Upper lobe of left lung (tissue), 6 donors: ENCODE results near the gene NIM1K. TPM values are rescaled to one million over a fixed set of nuclear protein-coding genes. Genes with fewer than 3 reads are reported as not detected.

Experiments used
- ATAC-seq, 2 donors: fragments of 200-7000 bp; cut with Tn5 transposase; one replicate each; pipeline ENCODE4 v1.9.1; 2022; ENCODE audit warnings: mild to moderate bottlenecking in 2 of 2, moderate library complexity in 2 of 2; ENCODE audit not compliant: low FRiP score in 2 of 2
- DNase-seq, 2 donors: peaks; one replicate each; pipeline ENCODE4 v3.0.0-alpha.2; 2019 to 2020
- H3K27ac ChIP-seq, 4 donors: fragments of 200-600 bp; sonication (generic); one replicate each; pipeline ENCODE4 v1.5.1; 2016 to 2019
- H3K27me3 ChIP-seq, 4 donors: fragments of 200-600 bp; sonication (generic); one replicate each; pipeline ENCODE4 v1.5.1; 2017 to 2019
- H3K36me3 ChIP-seq, 4 donors: fragments of 200-600 bp; sonication (generic); one replicate each; pipeline ENCODE4 v1.5.1; 2016 to 2019
- H3K4me1 ChIP-seq, 4 donors: fragments of 200-600 bp; sonication (generic); one replicate each; pipeline ENCODE4 v1.5.1; 2018 to 2019
- H3K4me3 ChIP-seq, 4 donors: fragments of 200-600 bp; sonication (generic); one replicate each; pipeline ENCODE4 v1.5.1; 2017 to 2019; ENCODE audit warnings: mild to moderate bottlenecking in 2 of 4, moderate library complexity in 1 of 4
- H3K9me3 ChIP-seq, 4 donors: fragments of 200-600 bp; sonication (generic); one replicate each; pipeline ENCODE4 v1.5.1; 2018 to 2019
- CTCF ChIP-seq, 6 experiments: fragments of 450-650 bp in 4 of 6; fragments of 200-600 bp in 2 of 6; sonication (generic) in 2 of 6; IDR thresholded peaks; one replicate each; pipeline ENCODE4 v1.5.1; 2016 to 2019; ENCODE audit warnings: antibody characterized with exemption in 6 of 6
- EP300 ChIP-seq, 4 donors: sonication (generic); formaldehyde crosslinking; IDR thresholded peaks; one replicate each; pipeline ENCODE4 v1.5.1; 2017; ENCODE audit warnings: antibody characterized with exemption in 4 of 4, control low read depth in 2 of 4
- POLR2A ChIP-seq, 4 donors: fragments of 450-650 bp; IDR thresholded peaks; one replicate each; pipeline ENCODE4 v1.5.1; 2016 to 2017; ENCODE audit warnings: antibody characterized with exemption in 4 of 4, mild to moderate bottlenecking in 2 of 4
- POLR2AphosphoS5 ChIP-seq, 2 donors: sonication (generic); formaldehyde crosslinking; IDR thresholded peaks; one replicate each; pipeline ENCODE4 v1.5.1; 2017; ENCODE audit warnings: antibody characterized with exemption in 2 of 2
- WGBS, 2 donors: methylation state at CpG; one replicate each; pipeline ENCODE4 v1.1.5; 2017 to 2018; 5-methylcytosine and 5-hydroxymethylcytosine counted together
- total RNA-seq, 6 donors: library from RNA; depleted of rRNA in 4 of 6; stranded (reverse); fragments of >200 nt in 4 of 6; gene quantifications; one replicate each; pipeline versions ENCODE4 v1.1.0 to v1.2.1, GENCODE V29; 2016 to 2021
- donor health status: DM: no; HTN: no; CAD: no; lungs with moderate emphysema.
- donor health status: DM: no; HTN: yes; CAD: no; lungs with severe emphysema.

Gene NIM1K
- total RNA-seq: 10 to 100 TPM in 1 of 6 donors, 1 to 10 TPM in 5; 1.8 to 29.3 (median 4.6) TPM

GRCh38 chr5:43191740-43192557 lies at the start of gene NIM1K:
Gene NIM1K (plus strand): TSS chr5:43192225. CDS start chr5:43245776, 53,551 bp downstream.
- H3K4me3 ChIP-seq: peak within 1 kb of the TSS; percentile 44 to 60 (median 54)
- H3K27me3 ChIP-seq: peaks cover 0 to 9% (median 2%) of the 10 kb centered on the region in 4 donors
- TF ChIP-seq POLR2A (IDR thresholded peaks at IDR 0.05): peak in 1 of 4 donors; percentile 65
- no peak for TF ChIP-seq POLR2AphosphoS5 (IDR thresholded peaks at IDR 0.05)
- no peaks in the 10 kb centered on the region for H3K36me3 ChIP-seq
- H3K27ac ChIP-seq: peak within 1 kb of the TSS in 2 of 4 donors; percentile 19 to 56
- no peaks in the 10 kb centered on the region for H3K9me3 ChIP-seq
- 1 to 2% methylated on average over 15 to 39 of the region's 64 CpGs for WGBS, 2 donors
- H3K4me1 ChIP-seq: peaks cover 20 to 33% (median 25%) of the 10 kb centered on the region in 4 donors
- peak; percentile 71 to 90 for DNase-seq
- peak; percentile 82 to 85 for ATAC-seq

GRCh38 chr5:43145071-43145470 lies 47.0 kb upstream of the NIM1K start:
- Histone ChIP-seq H3K36me3 (peaks cover 2 to 35% (median 8%) of the 10 kb centered on the region in 4 donors), H3K4me3 (no peak overlapping the region)
- ATAC-seq: no peak

GRCh38 chr5:43146958-43147357 lies 45.1 kb upstream of the NIM1K start:
- TF ChIP-seq POLR2AphosphoS5 (IDR thresholded peaks at IDR 0.05): no peak
- no peak for TF ChIP-seq EP300 (IDR thresholded peaks at IDR 0.05)
- no peak for TF ChIP-seq CTCF (IDR thresholded peaks at IDR 0.05)
- TF ChIP-seq POLR2A (IDR thresholded peaks at IDR 0.05): no peak
- H3K4me3 ChIP-seq: no peak overlapping the region
- no peak overlapping the region for H3K27ac ChIP-seq
- WGBS, 2 donors: 100% methylated on average over 1 of the region's 1 CpG
- H3K36me3 ChIP-seq: peaks cover 0 to 30% (median 11%) of the 10 kb centered on the region in 4 donors
- ATAC-seq (no peak), DNase-seq (no peak)
- no peaks in the 10 kb centered on the region for H3K27me3 ChIP-seq
- H3K4me1 ChIP-seq: no peaks in the 10 kb centered on the region
- no peaks in the 10 kb centered on the region for H3K9me3 ChIP-seq

More at GRCh38 chr5:43145071-43145470, 47.0 kb upstream of the NIM1K start:
- WGBS, 2 donors: 80 to 93% methylated on average over 3 of the region's 3 CpGs
- Histone ChIP-seq H3K27me3 (no peaks in the 10 kb centered on the region), H3K9me3 (no peaks in the 10 kb centered on the region), H3K4me1 (no peaks in the 10 kb centered on the region), H3K27ac (no peak overlapping the region)
- TF ChIP-seq POLR2A (IDR thresholded peaks at IDR 0.05) (no peak), CTCF (IDR thresholded peaks at IDR 0.05) (no peak), POLR2AphosphoS5 (IDR thresholded peaks at IDR 0.05) (no peak), EP300 (IDR thresholded peaks at IDR 0.05) (no peak)
- DNase-seq: no peak

GRCh38 chr5:43148417-43148816 lies 43.6 kb upstream of the NIM1K start:
- Histone ChIP-seq H3K27ac (no peak overlapping the region), H3K4me1 (no peaks in the 10 kb centered on the region)
- WGBS, 2 donors: 66 to 78% methylated on average over 1 of the region's 1 CpG

More at GRCh38 chr5:43148417-43148816, 43.6 kb upstream of the NIM1K start:
- DNase-seq: no peak
- TF ChIP-seq EP300 (IDR thresholded peaks at IDR 0.05) (no peak), POLR2AphosphoS5 (IDR thresholded peaks at IDR 0.05) (no peak), POLR2A (IDR thresholded peaks at IDR 0.05) (no peak), CTCF (IDR thresholded peaks at IDR 0.05) (no peak)
- Histone ChIP-seq H3K4me3 (no peak overlapping the region), H3K36me3 (peaks cover 2 to 22% (median 5%) of the 10 kb centered on the region in 4 donors), H3K27me3 (no peaks in the 10 kb centered on the region), H3K9me3 (no peaks in the 10 kb centered on the region)
- ATAC-seq: no peak
